Pons (tissue), 1 donor: Measurements from ENCODE around the gene SERHL2.
"Not testable (repeated sequence)": the region's sequence is repeated elsewhere in the genome, so short reads cannot be mapped to it uniquely, and the experiment has no call there.

Experiments used
- DNase-seq: peaks from one replicate; pipeline ENCODE4 v3.0.0-alpha.2; 2016; ENCODE audit warnings: low spot score

SERHL2 gene

DNA sequence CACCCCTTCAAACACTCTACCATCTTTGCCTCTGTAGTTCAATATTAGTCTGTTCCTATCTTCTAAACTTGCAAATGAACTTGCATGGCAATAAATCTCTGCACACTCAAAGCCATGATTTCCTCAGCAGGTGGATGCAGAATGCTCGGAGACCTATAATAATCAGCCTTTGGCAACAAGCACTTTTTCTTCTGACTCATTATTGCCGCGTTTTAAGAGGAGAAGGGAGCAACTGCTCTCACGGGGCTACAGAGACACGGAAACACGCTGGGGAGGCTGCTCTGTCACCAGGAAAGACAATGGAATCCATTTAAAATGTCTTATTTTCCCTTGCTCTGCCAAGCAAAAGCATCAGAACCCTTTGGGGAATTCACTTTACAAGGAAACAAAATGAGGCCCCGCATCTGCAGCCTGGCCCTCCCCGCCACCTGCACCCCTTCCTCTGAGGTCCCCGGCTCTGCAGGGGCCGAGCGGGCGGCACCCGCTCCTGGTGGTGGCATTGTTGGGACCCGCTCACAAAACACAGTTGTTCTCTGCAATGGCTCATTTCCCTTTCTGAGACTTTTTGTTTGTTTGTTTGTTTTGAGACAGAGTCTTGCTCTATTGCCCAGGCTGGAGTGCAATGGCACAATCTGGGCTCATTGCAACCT is 18.5 kb upstream of the SERHL2 start:
- not testable (repeated sequence) for DNase-seq

DNA sequence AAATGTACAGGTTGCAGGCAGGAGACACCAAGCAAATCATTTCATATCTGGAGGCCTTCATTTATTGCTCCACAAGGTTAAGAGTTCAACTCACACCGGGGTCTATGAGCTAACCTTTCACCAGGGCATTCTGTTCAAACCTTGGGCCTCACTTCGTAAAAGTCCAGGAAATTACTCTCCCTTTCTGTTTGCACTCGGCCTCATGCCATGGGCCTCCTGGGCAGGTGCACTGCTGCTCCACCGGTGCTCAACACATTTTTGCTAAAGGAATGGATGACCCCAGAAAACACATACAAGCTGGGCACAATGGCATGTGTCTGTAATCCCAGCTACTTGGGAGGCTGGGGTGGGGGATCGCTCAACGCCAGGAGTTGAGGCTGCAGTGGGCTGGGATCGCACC is 17.6 kb upstream of the SERHL2 start:
- no peak for DNase-seq

DNA sequence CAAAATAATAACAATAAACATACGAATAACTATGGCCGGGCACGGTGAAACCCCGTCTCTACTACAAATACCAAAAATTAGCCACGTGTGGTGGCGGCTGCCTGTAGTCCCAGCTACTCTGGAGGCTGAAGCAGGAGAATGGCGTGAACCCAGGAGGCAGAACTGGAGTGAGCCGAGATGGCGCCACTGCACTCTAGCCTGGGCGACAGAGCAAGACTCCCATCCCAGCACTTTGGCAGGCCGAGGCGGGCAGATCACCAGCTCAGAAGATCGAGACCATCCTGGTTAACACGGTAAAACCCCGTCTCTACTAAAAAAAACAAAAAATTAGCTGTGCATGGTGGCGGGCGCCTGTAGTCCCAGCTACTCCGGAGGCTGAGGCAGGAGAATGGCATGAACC is 17.1 kb upstream of the SERHL2 start:
- not testable (repeated sequence) for DNase-seq

DNA sequence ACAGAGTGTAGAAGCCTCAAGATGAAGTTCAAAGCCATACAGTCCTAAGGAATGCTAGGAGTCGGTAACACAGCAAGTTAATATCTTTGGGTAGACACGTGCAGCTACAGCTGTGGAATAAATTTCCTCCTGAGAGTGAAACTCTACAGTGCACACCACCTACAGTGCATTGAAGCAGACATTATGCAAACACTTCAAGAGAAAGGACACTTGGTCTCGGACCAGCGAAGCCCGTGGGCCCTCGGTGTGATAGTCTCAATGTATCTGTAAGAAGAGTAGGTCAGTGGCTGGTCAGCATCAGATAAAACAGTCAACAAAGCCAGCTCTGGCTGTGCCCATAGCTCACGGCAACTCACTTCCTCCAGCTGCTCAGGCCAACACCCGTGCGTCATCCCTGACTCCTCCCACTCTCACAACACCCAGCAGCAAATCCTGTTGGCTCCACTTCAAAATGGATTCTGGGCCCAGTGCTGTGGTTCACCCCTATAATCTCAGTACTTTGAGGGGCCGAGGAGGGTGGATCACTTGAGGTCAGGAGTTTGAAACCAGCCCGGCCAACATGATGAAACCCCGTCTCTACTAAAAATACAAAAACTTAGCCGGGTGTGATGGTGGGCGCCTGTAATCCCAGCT is 16.4 kb upstream of the SERHL2 start:
- DNase-seq = not testable (repeated sequence)

DNA sequence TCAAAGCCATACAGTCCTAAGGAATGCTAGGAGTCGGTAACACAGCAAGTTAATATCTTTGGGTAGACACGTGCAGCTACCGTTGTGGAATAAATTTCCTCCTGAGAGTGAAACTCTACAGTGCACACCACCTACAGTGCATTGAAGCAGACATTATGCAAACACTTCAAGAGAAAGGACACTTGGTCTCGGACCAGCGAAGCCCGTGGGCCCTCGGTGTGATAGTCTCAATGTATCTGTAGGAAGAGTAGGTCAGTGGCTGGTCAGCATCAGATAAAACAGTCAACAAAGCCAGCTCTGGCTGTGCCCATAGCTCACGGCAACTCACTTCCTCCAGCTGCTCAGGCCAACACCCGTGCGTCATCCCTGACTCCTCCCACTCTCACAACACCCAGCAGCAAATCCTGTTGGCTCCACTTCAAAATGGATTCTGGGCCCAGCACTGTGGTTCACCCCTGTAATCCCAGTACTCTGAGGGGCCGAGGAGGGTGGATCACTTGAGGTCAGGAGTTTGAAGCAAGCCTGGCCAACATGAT is 14.5 kb upstream of the SERHL2 start:
- DNase-seq = not testable (repeated sequence)

DNA sequence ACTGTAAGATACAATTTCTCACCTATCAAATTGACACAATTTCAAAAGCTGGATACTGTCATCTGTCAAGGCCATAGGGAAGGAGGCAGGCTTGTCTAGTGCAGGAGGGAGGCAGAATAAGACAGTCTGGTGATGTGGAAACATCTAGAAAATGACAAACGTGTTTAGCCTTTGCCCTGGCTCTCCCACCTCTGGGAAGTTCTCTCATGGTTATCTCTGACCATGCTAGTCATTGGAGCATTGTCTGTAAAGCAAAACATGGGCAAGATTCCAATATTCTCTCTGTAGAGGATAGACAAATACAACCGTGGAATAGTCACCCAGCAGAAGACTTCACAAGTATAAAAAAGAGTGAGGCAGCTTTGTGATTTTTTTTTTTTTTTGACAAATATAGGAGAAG is 9.1 kb upstream of the SERHL2 start:
- DNase-seq = peak; percentile 35

DNA sequence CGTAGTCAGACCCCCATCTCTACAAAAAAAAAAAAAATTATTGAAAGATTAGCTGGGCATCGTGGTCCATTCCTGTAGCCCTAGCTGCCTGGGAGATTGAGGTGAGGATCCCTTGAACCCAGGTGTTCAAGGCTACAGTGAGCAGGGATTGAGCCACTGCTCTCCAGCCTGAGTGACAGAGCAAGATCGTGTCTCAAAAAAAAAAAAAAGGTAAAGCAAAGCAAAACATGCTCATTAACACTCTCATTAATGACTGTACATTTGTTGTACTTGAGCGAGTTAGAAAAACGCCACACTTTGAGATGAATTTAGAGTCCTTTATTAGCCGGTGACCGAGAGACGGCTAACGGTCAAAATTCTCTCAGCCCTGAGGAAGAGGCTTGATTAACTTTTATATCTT is 6.2 kb upstream of the SERHL2 start:
- DNase-seq = no peak

DNA sequence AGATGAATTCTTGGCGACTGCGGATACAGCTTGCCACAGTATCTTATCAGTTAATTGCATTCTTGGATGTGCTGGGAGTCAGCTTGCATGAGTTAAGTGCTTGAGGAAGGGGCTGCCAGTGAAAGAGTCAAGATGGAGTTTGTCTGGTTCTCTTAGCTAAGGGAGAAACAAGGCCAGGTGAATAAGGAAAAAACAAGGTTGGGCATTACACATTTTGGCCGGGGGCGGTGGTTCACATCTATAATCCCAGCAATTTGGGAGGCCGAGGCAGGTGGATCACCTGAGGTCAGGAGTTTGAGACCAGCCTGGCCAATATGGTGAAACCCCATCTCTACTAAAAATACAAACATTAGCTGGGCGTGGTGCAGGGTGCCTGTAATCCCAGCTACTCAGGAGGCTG is 5.6 kb upstream of the SERHL2 start:
- not testable (repeated sequence) for DNase-seq

DNA sequence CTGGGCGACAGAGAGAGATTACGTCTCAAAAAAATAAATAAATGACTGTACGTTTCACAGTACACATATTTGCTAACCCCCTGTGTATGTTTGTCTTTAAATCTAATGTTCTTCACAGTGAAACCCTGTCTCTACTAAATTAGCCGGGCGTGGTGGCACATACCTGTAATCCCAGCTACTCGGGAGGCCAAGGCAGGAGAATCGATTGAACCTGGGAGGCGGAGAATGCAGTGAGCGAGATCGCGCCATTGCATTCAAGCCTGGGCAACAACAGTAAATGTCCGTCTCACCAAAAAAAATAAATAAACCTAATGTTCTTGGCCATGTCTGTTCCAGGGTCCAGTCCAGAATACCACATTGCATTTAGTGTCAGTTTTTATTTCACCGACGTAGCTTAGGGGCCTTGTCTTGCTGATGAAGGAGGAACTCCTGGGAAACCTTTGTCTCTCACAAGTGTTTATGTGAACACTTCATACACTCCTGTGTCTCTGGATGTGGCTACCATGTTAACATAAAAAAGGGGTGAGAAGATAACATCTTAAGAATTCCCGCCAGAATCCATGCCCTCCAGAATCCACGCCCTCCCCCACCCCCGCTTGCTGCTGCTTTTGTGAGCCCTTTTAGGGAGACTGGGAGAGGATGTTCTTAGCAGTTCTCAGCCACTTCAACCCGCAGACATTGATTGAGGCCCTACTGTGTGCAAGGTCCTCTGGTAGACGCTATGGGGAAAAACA is 5.0 kb upstream of the SERHL2 start:
- DNase-seq = no peak

DNA sequence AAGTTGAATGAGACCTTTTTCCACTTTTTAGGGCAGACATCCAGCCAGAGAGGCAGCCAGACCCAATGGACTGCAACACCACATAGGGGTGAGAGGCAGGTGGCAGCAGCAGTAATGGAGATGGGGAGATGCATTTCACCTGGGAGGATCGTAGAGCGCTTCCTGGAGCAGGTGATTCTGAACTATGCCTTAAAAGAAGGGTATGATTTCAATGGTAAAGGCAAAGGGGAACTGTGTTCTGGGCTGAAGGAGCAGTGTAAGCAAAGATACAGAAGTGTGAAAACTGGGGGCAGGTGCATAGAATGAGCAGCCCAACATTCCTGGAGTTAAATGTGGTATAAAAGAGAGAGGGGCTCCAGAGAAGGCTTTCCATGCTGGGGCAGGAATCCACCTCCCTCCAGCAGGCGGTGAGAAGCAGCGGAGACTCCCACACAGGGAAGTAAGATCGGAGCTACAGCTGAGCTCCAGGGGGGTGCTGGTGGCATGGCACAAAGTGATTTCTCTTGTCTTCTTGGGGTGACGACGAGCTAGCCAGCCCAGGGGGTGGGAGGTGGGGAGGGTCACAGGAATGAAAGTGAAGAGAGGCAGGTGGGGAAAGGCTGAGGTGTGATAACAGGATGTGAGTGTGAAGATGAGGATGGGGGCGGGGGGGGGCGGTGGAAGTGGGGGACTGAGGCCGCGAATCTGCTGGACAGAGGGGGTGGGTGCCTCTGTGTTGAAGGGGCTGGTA is 4.3 kb upstream of the SERHL2 start:
- no peak for DNase-seq

DNA sequence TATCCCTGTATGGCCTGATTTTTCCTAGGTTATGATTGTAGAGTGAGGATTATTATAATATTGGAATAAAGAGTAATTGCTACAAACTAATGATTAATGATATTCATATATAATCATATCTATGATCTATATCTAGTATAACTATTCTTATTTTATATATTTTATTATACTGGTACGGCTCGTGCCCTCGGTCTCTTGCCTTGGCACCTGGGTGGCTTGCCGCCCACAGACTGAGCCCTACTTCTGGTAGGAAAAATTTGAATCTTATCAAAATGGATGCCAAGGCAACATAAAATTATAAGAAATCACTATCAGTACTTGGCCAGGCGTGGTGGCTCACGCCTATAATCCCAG is 1.5 kb upstream of the SERHL2 start:
- DNase-seq = not testable (repeated sequence)

DNA sequence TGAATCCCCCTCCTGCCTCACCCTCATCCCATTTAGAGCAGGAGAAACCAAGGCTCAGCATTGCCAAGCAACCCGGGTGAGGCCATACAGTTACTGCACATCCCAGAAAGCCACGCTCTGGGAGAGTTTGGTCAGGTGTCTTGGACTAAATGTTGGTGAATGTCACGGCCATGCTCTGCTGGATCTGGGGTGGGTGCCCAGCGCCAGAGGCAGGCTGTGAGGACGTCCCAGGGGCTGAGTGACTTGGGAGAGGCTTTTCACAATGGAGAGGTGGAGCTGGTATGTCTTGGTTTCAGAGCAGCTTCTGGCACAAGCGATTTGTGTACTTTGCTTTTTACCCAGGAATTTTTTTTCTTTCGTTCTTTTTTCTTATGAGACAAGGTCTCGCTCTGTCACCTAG is 6.6 kb downstream of the SERHL2 start:
- no peak for DNase-seq

DNA sequence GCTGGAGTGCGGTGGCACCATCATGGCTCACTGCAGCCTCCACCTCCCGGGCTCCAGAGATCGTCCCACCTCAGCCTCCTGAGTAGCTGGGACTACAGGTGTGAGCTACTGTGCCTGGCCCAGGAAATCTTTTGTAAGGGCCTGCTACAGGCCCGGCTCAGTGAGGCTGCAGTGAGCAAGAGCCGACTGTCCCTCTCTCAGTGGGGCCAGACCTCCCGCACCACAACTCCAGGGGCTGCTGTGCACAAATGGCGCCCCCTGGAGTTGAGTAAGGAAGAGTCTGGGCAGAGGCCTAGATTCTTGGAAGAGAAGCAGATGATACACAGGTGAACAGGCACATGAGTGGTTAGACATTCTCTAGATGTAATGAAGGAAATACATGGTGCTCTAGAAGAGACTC is 7.0 kb downstream of the SERHL2 start:
- DNase-seq = no peak

DNA sequence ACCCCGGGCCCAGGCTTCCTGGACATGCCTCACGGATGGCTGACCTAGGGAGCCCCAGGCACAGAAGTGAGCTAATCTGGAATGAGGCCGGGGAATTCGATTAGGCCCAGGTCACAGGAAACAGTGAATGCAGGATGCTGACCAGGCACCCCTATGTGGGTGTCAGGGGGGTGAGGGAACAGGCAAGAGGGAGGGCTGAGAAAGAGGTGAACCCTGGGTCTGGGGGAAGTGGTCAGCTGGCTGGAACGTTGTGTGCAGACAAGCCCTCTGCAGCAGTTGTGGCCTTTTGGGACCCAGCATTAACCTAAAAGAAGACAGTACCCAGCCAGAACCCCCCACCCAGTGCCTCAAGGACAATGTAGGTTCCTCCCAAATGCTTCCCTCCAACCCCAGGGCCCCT is 8.1 kb downstream of the SERHL2 start:
- no peak for DNase-seq

DNA sequence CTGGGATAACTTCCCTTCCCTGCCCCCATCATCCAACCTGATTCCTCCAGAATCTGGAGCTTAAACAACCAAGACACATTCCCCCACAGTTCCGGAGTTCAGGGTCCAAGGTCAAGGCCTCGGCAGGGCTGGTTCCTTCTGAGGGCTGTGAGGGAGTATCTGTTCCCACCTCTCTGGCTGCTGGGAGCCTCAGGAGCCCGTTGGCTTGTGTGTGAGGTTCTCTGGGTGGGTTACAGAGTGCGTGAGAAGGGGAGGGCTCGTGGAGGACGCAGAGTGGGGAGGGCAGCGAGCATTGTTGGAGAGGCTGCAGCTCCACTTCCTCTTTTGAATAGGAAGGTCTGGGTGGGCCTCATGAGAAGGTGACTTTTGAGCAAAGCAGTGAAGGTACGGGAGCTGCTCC is 8.5 kb downstream of the SERHL2 start:
- DNase-seq = no peak

DNA sequence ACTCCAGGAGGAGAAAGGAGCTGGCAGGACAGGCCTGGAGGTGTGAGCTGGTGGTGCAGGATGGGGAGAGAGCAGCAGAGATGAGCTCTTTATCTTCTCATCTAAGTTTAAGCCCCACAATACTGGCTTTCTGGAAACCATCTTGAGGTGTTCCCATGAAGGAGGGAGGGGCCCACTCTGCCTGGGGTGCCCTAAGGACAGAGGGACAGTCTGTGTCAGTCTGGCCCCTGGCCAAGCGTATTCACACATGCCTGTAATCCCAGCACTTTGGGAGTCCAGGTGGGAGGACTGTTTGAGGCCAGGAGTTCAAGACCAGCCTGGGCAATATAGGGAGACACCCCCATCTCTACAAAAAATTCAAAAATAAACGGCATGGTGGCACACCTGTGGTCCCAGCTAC is 8.9 kb downstream of the SERHL2 start:
- no peak for DNase-seq

DNA sequence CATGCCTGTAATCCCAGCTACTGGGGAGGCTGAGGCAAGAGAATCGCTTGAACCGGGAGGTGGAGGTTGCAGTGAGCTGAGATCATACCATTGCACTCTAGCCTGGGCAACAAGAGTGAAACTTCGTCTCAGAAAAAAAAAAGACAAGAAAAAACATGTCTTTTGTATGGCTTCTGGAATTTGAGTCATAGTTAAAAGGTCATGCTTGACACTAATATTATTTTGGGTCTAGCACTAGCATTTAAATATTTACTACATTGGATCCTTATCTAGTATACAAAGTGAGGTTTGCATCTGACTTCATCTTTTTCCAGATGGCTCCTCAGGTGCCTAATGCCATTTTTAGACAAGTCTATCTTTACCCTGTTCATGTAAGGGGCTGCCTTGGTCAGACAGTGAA is 10.2 kb downstream of the SERHL2 start:
- DNase-seq = not testable (repeated sequence)

DNA sequence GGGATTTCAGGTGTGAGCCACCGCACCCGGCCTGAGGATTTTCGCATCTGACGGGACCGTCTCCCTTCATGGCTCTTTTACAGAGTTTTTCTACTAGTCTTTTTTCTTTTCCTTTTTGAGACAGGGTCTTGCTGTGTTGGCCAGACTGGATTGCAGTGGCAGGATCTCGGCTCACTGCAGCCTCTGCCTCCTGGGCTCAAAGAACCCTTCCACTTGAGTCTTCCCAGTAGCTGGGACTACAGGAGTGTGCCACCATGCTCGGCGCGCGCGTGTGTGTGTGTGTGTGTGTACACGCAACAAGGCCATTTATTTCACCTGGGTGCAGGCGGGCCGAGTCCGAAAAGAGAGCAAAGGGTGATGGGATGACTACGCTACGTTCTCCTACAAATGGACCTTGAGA is 10.9 kb downstream of the SERHL2 start:
- DNase-seq = no peak

DNA sequence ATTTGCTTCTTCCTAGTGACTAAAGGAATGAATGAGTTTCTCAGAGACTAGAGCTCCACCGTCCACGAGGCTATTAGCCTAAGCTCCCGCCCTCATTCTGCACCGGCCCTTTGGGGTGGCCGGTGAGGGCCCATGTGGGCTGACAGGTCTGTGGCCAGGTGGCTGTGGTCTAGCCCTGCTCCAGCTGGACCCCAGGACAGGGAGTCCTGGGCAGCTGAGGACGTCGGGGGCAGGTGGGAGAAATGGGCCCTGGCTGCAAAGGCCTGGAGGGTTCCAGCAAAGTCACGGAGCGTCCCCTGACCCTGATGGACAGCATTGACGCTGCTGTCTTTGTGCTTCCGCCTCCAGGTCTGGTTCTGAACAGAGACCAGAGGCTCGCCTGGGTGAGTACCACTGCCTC is 12.2 kb downstream of the SERHL2 start:
- no peak for DNase-seq

DNA sequence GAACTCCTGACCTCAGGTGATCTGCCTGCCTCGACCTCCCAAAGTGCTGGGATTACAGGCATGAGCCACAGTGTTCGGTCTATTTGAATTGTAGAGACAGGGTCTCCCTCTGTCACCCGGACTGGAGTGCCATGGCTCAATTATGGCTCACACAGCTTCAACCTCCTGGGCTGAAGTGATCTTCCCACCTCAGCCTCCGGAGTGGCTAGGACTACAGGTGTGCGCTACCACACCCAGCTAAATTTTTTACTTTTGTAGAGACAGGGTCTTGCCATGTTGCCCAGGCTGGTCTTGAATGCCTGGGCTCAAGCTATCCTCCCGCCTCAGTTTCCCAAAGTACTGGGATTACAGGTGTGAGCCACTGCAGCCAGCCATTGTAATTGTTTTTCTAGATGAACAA is 14.2 kb downstream of the SERHL2 start:
- not testable (repeated sequence) for DNase-seq

DNA sequence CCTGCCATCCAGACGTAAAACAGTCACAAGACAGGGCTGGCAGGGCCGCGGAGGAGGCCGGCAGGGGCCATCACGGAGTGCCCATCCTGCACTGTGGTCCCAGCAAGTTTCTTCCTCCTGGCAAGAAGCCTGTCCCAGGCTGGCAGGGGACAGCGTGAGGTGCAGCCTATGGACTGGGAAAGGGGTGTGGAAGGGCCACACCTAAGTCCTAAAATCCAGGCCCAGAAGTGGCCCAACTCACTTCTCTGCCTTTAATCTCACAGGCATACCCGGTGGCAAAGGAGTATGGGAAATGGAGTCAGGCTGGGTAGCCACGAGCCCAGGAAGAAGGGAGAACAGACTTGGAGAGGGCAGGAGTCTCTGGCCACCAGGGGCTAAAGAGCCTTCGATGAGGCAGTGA is 16.8 kb downstream of the SERHL2 start:
- not testable (repeated sequence) for DNase-seq

DNA sequence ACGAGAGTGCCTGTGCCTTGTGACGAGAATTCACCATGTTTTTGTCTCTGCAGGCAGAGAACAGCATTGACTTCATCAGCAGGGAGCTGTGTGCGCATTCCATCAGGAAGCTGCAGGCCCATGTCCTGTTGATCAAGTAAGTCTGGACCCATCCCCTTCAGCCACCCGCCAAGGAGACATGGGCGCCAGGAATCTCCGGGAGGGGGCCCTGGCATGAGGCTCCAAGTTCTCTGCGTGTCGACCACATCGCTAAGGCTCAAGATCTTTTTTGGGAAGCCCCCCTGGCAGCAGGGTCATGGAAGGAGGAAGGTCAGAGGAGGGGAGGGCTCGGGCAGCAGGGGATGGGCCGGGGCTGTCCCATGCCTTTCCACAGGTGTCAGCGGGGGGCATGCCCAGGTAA is 17.3 kb downstream of the SERHL2 start:
- not testable (repeated sequence) for DNase-seq

DNA sequence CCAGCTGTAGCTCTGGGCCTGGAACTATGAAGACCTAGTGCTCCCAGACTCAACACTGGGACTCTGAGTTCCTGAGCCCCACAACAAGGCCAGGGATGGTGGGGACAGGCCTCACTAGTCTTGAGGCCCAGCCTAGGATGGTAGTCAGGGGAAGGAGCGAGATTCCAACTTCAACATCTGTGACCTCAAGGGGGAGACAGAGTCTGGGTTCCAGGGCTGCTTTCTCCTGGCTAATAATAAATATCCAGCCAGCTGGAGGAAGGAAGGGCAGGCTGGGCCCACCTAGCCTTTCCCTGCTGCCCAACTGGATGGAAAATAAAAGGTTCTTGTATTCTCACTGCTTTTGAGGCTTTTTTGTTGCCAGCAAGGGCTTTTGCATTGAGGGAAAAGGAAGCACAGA is 20.3 kb downstream of the SERHL2 start:
- not testable (repeated sequence) for DNase-seq
